ENCODE results near the gene OSGIN1.

The OSGIN1 gene

DNA sequence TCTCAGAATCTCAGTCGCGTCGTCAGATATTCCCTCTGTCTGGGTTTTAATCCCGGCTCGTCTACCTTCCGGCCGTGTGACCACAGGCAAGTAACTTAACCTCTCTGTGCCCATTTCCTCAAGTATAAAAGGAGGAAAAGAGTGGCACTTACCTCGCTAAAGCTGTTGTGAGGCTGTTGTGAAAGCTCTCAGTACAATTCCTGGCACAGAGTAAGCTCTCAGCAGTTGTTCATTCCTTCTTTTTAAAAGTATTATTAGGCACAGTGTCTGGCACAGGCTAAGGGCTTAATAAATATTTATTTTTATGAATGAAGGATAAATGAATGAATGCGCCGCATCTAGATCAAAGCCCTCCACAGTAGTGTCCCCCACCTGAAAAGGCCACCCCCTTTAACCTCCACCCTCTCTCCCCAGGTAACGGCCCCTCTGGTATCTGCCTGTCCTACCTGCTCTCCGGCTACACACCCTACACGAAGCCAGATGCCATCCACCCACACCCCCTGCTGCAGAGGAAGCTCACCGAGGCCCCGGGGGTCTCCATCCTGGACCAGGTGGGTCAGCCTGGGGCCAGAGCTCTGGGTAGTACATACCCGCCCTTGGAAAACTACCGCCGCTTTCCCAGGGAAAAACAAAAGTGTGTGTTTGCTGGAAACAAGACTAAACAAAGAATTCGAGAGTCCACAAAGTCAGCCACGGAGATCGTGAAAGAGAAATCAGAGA lies 6.0 kb downstream of the OSGIN1 start:
- no peak for DNase-seq

DNA sequence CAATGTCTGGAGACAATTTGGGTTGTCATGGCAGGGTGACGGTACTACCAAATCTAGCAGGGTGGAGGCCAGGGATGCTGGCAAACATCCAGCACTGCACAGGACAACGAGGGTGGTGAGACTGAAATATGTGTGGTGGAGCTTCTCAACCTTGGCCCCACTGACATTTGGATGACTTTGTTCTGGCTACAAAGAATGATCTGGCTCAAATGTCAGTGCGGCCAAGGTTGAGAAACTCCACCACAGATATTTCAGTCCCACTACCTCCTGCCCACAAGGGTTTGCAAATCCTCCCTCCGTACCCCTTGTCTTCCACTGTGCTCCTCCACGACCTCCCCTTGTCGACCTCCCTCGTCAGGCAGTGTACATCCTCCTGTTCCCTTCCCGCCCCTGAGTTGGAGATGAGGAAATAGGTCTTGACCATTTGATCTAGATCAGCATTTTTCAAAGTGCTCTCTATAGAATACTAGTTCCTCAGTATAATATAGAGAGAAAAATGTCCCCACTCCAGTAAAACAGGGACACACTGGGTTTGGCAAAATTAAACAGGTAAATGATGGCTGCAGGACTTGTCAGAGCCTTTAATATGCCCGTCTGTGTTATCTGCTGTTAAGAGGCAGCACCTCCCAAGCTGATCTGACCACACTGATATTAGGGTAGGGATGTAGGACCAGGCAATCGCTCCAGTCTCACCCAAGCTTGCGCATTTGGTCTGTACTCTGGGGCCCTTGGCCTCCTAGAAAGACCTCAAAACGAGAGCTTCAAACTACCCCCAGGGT lies 6.8 kb downstream of the OSGIN1 start:
- no peak for DNase-seq

DNA sequence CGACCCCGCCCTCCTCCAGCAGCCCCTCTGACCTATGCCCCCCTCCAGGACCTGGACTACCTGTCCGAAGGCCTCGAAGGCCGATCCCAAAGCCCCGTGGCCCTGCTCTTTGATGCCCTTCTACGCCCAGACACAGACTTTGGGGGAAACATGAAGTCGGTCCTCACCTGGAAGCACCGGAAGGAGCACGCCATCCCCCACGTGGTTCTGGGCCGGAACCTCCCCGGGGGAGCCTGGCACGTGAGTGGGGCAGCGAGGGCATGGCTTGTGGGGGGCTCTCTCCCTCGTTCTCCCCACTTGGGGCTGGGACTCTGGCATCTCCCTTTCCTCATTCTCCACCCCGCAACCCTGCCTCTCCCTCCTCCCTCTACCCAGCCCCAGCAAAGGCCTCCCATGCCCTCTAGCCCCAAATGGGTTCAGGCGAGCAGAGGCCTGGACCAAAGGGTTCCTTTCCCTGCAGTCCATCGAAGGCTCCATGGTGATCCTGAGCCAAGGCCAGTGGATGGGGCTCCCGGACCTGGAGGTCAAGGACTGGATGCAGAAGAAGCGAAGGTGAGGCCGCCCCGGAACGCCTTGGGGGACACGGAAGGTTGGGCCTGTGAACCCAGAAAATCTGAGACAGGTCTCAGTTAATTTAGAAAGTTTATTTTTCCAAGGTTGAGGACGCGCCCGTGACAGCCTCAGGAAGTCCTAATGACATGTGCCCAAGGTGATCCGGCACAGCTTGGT lies 7.6 kb downstream of the OSGIN1 start:
- DNase-seq = no peak

DNA sequence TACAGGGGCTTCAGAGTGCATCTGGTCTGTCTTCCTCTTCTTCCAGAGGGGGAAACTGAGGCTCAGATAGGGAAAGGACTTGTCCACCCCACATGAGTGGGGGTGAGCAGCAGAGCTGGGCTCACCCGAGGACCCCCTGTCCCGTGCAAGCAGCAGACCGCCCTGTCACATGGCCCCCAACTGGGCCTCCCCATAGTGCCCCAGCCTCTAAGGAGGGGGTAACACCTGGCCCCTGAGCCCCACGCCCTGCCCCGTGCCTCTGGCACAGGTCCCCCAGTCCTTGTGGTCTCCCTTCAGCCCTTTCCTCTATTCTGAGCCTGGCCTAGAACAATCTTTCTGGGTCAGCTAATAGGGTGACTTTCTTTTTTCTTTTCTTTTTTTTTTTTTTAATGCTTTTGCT lies 8.6 kb downstream of the OSGIN1 start:
- no peak for DNase-seq

DNA sequence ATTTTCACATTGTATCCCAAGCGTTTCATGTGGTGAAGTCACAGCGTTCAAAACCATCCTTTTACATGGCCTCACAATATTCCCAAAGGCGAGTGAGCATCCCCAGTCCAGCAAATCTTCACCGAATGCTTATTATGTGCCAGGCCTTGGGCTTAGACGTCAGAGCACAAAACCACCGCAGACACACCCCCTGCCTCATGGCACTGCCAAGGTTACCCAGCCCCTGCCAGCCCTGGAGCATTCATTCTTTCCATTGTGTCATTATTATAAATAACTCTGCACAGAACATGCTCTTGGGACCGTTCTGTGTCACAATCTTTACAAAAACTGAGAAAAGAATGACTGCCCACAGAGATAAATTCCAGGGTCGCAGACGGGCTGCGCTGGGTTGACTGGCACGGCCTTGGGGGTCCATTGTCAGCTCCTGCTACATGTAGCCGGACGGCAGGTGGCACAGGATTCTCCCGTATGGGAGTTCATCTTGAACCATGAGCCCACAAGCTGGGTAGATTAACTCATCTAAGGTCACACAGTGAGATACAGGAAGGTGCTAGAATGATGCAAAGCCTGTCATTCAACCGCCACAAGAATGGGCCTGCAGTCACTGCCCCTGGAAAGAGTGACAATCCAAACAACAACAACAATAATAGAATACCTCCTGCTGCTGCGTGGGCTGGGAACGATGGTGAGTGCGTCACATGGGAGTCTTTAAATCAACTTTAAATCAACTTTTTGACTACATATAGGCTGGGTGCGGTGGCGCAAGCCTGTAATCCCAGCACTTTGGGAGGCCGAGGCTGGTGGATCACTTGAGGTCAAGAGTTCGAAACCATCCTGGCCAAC lies 10.5 kb downstream of the OSGIN1 start:
- no peak for DNase-seq

DNA sequence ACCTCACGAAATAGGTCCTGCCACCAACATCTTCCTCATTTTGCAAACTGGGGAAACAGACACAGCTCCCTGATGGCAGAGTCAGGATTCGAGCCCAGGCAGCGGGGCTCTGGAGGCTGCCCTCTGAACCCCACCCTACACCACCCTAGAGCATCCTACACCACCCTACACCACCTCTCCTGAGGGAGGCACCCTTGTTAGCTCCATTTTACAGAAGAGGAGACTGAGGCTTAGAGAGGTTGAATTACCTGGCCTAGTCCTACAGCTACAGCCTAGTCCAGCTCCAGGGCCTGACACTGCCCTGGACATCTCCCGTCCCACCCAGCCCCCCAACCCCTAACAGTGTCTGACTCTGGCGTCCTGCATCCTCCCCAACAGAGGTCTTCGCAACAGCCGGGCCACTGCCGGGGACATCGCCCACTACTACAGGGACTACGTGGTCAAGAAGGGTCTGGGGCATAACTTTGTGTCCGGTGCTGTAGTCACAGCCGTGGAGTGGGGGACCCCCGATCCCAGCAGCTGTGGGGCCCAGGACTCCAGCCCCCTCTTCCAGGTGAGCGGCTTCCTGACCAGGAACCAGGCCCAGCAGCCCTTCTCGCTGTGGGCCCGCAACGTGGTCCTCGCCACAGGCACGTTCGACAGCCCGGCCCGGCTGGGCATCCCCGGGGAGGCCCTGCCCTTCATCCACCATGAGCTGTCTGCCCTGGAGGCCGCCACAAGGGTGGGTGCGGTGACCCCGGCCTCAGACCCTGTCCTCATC lies 11.8 kb downstream of the OSGIN1 start:
- DNase-seq = no peak

DNA sequence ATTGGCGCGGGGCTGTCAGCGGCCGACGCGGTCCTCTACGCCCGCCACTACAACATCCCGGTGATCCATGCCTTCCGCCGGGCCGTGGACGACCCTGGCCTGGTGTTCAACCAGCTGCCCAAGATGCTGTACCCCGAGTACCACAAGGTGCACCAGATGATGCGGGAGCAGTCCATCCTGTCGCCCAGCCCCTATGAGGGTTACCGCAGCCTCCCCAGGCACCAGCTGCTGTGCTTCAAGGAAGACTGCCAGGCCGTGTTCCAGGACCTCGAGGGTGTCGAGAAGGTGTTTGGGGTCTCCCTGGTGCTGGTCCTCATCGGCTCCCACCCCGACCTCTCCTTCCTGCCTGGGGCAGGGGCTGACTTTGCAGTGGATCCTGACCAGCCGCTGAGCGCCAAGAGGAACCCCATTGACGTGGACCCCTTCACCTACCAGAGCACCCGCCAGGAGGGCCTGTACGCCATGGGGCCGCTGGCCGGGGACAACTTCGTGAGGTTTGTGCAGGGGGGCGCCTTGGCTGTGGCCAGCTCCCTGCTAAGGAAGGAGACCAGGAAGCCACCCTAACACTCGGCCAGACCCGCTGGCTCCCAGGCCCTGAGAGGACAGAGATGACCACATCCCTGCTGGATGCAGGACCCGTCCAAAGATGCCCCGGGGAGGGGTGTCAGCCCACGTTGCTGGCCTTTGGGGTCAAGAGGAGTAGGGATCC lies 12.6 kb downstream of the OSGIN1 start:
- DNase-seq = no peak

DNA sequence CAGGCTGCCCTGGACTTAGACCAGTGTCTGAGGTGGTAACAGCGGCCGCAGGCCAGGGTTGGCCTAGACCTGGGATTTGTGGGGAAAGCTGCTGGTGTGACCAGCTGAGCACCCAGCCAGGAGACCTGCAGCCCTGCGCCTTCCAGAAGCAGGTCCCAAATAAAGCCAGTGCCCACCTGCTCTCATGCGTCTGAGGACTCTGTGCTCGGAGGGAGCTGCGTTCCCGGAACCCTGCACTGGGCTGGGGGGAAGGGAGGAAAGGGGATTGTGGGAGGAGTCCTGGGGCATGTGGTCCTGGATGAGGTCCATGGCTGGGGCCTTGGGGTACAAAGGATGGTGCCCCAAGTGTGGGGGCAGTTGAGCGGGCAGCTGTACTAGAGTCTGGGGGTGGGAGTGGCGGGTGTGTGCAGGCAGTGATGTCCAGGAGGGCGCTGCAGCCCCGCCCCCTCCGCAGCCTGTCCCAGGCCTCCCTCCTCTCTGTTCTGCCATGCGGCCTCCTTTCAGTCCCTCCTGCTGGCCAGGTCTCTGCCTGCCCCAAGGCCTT lies 13.2 kb downstream of the OSGIN1 start:
- no peak for DNase-seq

DNA sequence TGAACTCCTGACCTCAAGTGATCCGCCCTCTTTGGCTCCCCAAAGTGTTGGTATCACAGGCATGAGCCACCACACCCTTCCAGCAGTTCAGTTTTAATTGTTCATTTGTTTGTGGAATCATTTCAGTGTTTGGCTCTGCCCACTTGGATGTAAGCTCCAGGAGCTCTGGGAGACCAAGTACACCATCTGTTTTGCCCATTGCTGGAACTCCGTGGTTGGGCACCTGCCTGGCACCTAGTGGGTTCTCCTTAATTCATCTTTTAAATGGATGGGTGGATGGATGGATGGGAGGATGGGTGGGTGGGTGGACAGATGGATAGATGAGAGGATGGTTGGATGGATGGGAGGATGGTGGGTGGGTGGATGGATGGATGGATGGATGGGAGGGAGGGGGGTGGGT lies 14.1 kb downstream of the OSGIN1 start:
- no peak for DNase-seq

DNA sequence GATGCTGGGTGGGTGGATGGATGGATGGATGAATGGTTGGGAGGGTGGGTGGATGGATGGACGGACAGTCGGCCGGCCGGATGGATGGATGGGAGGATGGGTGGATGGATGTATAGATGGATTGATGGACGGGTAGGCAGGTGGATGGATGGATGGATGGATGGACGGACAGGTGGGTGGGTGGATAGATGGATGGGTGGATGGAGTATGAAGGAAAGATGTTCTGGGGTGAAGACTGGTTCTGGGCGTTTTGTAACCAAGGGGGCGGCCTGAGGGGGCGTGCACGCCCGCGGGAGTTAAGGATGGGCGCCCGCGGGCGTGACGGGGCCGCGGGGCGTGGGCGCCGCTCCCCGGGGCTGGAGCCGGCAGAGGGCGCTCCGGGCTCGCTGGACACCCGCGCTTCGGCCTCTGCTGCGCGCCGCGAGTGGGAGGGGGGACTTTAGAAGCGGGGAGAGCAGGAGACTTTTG lies 14.8 kb downstream of the OSGIN1 start, which contains the start of gene NECAB2:
Gene NECAB2 (plus strand): TSS at position 407 of the 468 bp plus-strand sequence. CDS start 405 bp downstream, outside the sequence.
- peak; percentile 64 for DNase-seq

DNA sequence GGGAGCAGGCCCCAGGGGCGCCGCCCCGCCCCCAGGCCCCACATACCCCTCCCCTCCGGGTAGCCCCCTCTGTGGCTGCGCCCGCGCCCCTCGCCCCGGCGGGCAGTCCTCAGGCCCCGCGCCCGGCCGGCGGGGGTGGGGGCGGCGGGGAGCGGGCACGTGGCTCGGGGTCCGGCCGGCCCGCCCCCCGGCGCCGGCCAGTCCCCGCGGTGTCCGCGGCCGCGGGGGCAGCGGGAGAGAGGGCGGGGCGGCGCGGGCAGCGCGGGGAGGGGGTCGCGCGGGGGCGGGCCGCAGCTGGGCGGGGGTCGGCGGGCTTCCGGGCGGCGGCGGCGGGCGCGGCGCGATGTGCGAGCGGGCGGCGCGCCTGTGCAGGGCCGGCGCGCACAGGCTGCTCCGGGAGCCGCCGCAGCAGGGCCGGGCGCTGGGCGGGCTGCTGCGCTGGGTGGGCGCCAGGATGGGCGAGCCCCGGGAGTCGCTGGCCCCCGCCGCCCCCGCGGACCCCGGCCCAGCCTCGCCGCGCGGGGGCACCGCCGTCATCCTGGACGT lies 15.3 kb downstream of the OSGIN1 start:
- DNase-seq = no peak

DNA sequence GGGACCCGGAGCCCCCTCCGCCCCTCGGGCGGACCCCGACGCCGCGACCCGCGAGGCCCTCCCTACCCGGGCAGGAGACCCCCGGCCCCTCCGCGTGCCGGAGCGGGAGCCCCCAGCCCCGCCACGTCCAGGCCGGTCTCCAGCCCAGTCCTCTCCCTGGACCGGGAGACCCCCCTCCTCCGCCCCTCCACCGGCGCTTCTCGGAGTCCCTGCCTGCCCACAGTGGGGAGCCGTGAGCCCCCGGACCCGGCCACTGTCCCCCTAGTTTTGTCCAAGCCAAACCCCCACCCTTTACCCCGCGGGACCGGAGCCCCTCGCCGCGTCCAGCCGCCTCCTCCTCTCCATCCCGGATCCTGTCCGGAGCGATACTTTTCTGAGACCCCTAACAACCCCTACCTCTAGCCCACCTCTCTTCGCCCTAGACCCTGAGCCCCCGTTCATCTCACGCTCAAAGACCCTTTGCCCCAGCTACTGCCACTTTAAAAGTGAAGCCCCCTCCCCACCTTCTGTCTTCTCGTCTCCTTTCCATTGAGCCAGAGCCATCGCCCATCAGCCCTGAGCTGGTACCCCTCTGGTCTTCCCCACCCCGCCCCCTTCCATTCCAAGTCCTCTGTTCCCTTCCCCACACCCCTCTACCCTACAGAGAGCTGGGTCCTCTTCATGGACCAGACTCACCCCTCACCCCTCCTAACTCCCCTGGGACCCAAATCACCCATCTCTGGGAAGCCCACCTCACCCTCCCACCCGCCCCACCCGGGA lies 16.0 kb downstream of the OSGIN1 start:
- no peak for DNase-seq

DNA sequence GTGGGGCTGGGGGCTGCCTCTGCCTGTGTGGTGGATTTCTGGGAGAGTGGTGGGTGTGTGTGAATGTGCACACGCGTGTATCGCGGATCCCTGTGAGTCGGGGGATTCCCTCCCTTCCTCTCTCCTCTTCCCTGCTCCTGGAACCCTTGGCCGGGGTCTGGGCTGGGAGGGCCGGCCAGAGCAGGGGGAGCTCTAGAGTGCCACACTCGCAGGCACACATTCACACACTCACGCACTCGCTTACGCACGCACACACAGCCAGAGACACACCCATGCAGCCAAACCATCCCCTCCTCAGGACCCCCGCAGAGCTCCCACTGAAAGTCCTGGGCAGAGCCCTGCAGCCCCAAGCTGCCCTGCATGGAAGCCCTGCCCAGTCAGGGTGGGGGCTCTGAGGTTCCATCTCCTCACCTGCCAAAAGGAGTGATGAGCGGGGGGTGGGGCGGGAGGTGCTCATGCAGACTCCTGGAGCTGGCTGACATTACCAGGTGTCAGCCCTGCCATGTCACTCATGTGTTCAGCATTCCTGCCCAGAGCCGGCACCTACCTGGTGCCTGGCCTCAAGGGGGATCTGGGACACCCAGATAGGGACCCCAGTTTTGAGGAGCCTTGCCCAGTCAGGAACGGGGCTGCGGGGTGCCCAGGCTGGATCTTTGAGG lies 16.9 kb downstream of the OSGIN1 start:
- DNase-seq = no peak

DNA sequence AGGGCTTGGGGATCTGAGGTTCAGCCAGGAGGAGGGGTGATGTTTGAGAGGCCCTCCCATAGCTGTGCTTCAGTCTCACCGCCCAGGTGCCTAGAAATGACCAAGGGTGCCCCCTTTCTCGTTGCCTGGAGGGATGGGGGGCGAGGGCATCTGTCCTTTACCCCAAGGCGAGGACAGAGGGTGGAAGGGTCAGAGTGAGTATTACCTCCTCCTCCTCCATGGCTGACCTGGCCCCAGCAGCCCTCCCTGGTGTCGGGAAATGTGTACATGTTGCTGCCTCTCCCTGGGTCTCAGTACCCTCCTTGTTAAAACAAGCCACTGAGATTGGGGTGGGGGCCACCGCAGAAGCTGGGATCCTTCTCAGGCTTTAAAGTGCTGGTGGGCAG lies 17.4 kb downstream of the OSGIN1 start:
- DNase-seq = no peak

DNA sequence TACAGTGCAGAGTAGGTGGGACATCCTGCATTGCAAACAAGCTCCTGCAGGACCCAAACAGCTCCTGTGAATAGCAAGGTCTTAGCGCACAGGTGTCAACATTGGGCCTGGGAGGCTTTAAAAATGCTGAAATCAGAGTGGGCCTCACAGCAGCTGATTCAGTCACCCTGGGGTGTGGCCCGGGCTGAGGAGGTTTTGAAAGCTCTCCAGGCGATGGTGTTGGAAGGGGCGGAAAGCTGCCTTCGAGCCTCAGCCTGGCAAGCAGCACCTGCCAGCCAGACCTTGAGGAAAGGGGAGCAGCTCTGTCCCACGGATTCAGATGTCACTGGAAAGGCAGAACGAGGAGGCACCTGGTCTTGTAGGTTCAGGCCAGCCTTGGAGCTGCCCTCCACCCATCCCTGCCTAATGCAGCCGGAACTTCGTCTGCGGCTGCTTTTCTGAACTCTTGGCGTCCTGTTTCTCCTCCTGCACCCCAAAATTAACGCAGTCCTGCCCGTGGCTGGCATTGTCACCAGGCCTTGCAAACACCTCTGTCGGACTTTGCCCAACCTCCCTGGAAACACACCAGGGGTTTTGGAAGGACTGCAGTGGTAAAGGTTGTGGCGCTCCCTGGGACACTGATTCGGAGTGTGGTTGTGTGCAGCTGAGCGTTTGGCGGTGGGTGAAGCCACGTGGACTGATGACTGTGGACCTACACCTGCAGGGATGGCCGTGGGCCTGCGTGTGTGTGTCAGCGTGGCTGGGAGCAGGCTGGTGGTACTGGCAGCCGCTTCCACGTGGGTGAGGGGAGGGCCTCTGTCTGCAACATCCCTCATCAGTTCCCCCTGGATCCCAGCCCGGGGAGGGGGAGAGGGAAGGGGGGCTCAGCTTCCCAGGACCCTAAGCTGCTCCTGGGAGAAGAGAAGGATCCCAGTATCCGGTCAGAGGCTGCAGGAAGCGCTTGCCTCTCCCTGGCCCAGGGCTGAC lies 18.4 kb downstream of the OSGIN1 start:
- DNase-seq = no peak

DNA sequence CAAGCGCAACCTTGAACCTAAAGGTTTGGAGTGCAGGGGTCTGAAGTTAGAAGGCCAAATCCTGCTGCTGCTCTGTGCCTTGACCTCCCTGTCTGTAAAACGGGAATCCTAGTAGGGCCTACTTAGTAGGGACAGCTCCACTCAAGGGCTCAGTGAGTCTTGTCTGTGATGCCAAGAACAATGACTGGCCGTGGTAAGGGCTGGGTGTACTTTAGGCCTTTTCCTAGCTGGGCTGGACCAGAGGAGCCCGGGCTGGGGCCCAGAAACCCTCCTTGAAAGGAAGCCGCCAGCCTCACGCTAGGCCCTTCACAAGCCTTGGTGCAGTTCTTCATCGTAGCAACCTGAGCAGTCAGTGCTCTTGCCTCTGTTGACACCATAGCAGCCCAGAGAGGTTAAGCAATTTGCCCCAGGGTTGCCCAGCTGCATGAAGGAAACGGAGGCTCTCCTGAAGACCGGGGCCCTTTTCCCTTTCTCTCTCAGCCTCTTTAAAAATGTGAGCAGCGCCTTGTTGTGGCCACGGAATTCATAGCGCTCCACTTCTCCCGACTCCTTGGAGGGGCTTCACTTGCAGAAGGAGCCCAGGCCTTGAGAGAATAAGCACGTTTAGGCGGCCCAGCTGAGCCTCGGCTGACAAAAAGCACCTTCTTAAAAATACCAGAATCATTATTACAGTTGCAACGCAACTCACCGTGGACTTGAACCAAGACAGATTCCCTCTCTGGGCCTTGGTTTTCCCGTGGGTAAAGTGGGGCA lies 19.4 kb downstream of the OSGIN1 start:
- no peak for DNase-seq

DNA sequence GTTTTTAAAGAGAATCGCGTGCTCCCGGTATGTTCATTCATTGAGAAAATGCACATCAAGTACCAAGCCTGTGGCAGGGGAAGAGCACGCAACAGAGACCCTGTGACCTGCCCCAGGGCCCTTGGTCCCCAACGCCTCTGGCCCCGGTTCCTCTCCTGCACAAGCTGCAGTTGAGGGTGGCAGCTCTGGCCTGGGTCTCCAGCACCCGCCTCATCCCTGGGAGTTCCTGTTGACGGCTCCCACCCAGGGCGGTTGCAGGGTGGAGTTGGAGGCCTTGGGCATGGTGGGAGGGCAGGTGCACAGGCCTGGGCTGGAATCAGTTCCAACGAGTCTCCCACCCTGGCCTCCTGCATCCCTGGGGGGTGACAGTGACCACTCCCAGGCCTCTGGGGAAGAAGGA lies 20.0 kb downstream of the OSGIN1 start:
- DNase-seq = no peak
